HepG2 (cell line): ENCODE results near the gene LECT2. TPM values are rescaled to one million over a fixed set of nuclear protein-coding genes. Genes with fewer than 3 reads are reported as not detected.

ENCODE experiments used
- ATAC-seq: fragments of 200-7000 bp; cut with Tn5 transposase; 3 replicates; pipeline ENCODE4 v1.9.1; 2020; ENCODE audit warnings: mild to moderate bottlenecking, moderate library complexity
- BruUV-seq: library from RNA; stranded (reverse); fragments of 400-500 nt; replicated peaks from 2 replicates; lab custom pipeline; 2021; lab: Mats Ljungman, UMichigan
- CTCF ChIA-PET: fragments of 300-600 bp; formaldehyde crosslinking; extraction: SDS; loops from one replicate; lab custom pipeline; 2021; ENCODE audit warnings: low total read pairs, inconsistent platforms, low intra/inter-chr PET ratio; lab: Yijun Ruan, JAX
- POLR2A ChIA-PET: fragments of 350-600 bp; sonication (Branson Sonifier 250); formaldehyde crosslinking; loops from one replicate; lab custom pipeline; 2020; ENCODE audit warnings: antibody characterized with exemption, inconsistent platforms; lab: Yijun Ruan, JAX
- DNase-seq: peaks from one replicate; pipeline ENCODE4 v3.0.0-alpha.2; 2015; ENCODE audit warnings: low spot score
- FAIRE-seq: peaks from 3 replicates; lab custom pipeline; 2011; peaks lifted over from hg19 to GRCh38; lab: Jason Lieb, UNC
- H2AFZ ChIP-seq: one replicate; pipeline ENCODE4 v1.6.1; 2011; ENCODE audit warnings: low read length, inconsistent platforms
- H3K27ac ChIP-seq: fragments of 300-600 bp; 3 replicates; pipeline ENCODE4 v1.8.0; 2011; ENCODE audit warnings: mixed run types, mild to moderate bottlenecking, mixed read lengths, low read length, inconsistent platforms; ENCODE audit not compliant: insufficient read depth; ENCODE audit errors: extremely low read length
- H3K27me3 ChIP-seq, 2 experiments: fragments of 200-600 bp in 1 of 2; 2 replicates in 1 of 2; 3 replicates in 1 of 2; pipeline versions ENCODE4 v1.6.0 to v1.8.0; 2011; ENCODE audit warnings: low read length in 2 of 2, mild to moderate bottlenecking in 2 of 2, moderate library complexity in 2 of 2, inconsistent platforms in 1 of 2; ENCODE audit not compliant: insufficient read depth in 2 of 2, control insufficient read depth in 1 of 2
- H3K36me3 ChIP-seq, 2 experiments: fragments of 200-600 bp in 1 of 2; replicated peaks in 1 of 2; 2 replicates in 1 of 2; 3 replicates in 1 of 2; pipeline versions ENCODE4 v1.5.1 to v1.8.0; 2011; ENCODE audit warnings: low read length in 2 of 2, inconsistent platforms in 1 of 2; ENCODE audit not compliant: insufficient read depth in 2 of 2, control insufficient read depth in 1 of 2
- H3K4me1 ChIP-seq: 2 replicates; pipeline ENCODE4 v1.5.1; 2012; ENCODE audit warnings: low read length, inconsistent platforms; ENCODE audit not compliant: insufficient read depth
- H3K4me2 ChIP-seq: 2 replicates; pipeline ENCODE4 v1.6.0; 2011; ENCODE audit warnings: low read depth, low read length, inconsistent platforms
- H3K4me3 ChIP-seq, 3 experiments: fragments of 200-600 bp in 1 of 3; sonication (generic), shearing (Covaris generic) in 1 of 3; replicated peaks in 1 of 3; 2 replicates each; pipeline ENCODE4 v1.5.1; 2011 to 2016; ENCODE audit warnings: low read length in 3 of 3, inconsistent platforms in 2 of 3, low read depth in 2 of 3, mild to moderate bottlenecking in 2 of 3, control low read depth in 1 of 3, mixed read lengths in 1 of 3; ENCODE audit not compliant: insufficient read depth in 1 of 3
- H3K79me2 ChIP-seq: one replicate; pipeline ENCODE4 v1.6.1; 2011; ENCODE audit warnings: low read length, inconsistent platforms; ENCODE audit not compliant: insufficient read depth
- H3K9ac ChIP-seq: 2 replicates; pipeline ENCODE4 v1.6.0; 2011; ENCODE audit warnings: mild to moderate bottlenecking, low read depth, low read length, inconsistent platforms; ENCODE audit not compliant: insufficient read depth
- H3K9me3 ChIP-seq: 2 replicates; pipeline ENCODE4 v1.5.1; 2012; ENCODE audit warnings: mild to moderate bottlenecking, low read length
- H4K20me1 ChIP-seq: 2 replicates; pipeline ENCODE4 v1.6.0; 2011; ENCODE audit warnings: inconsistent platforms, mild to moderate bottlenecking, low read length, moderate library complexity; ENCODE audit not compliant: insufficient read depth
- FOXA1 ChIP-seq, 2 experiments: fragments of 450-650 bp in 1 of 2; sonication (generic) in 1 of 2; formaldehyde crosslinking in 1 of 2; IDR thresholded peaks; 2 replicates each; pipeline versions ENCODE4 v1.4.0 to v1.6.1; 2016 to 2020; ENCODE audit warnings: missing genetic modification reagents in 1 of 2
- NCOA1 ChIP-seq: sonication (generic); formaldehyde crosslinking; IDR thresholded peaks from 2 replicates; pipeline ENCODE4 v1.9.0; 2021; ENCODE audit warnings: missing genetic modification reagents
- NCOA2 ChIP-seq: sonication (generic); formaldehyde crosslinking; IDR thresholded peaks from 2 replicates; pipeline ENCODE4 v1.8.0; 2022; ENCODE audit warnings: inconsistent platforms
- NFKB2 ChIP-seq: sonication (generic); formaldehyde crosslinking; IDR thresholded peaks from 2 replicates; pipeline ENCODE4 v1.4.0; 2020; ENCODE audit warnings: missing genetic modification reagents, borderline replicate concordance
- SNAPC2 ChIP-seq: sonication (generic); formaldehyde crosslinking; IDR thresholded peaks from 2 replicates; pipeline ENCODE4 v1.8.1; 2022; ENCODE audit warnings: mild to moderate bottlenecking, missing genetic modification reagents
- ZNF33A ChIP-seq: sonication (generic); formaldehyde crosslinking; IDR thresholded peaks from 2 replicates; pipeline ENCODE4 v1.5.1; 2020; ENCODE audit warnings: missing genetic modification reagents, mild to moderate bottlenecking, moderate library complexity, borderline replicate concordance
- ZNF354B ChIP-seq: sonication (generic); formaldehyde crosslinking; IDR thresholded peaks from 2 replicates; pipeline ENCODE4 v1.8.0; 2022; ENCODE audit warnings: mild to moderate bottlenecking, missing genetic modification reagents
- ZNF557 ChIP-seq: sonication (generic); formaldehyde crosslinking; IDR thresholded peaks from 2 replicates; pipeline ENCODE4 v1.4.0; 2020; ENCODE audit warnings: missing genetic modification reagents
- ZNF768 ChIP-seq: sonication (generic); formaldehyde crosslinking; IDR thresholded peaks from 2 replicates; pipeline ENCODE4 v1.4.0; 2020; ENCODE audit warnings: missing genetic modification reagents
- WGBS: methylation state at CpG from one replicate; pipeline ENCODE4 v1.1.6; 2017; ENCODE audit warnings: low lambda C conversion rate; 5-methylcytosine and 5-hydroxymethylcytosine counted together
- in situ Hi-C: cut with HindIII; loops from 2 replicates; pipeline ENCODE4 v1.10.0; 2017; ENCODE audit warnings: low pct_unique_long_range_greater_than_20kb; ENCODE audit not compliant: extremely low pct_ligation_motif_present
- intact Hi-C: fragments of 100-400 bp; cut with micrococcal nuclease; formaldehyde crosslinking; loops from one replicate; pipeline ENCODE4 v1.10.0; 2022; ENCODE audit not compliant: unreplicated experiment
- polyA plus RNA-seq, 8 experiments: library from polyadenylated mRNA; depleted of rRNA in 3 of 8; stranded (reverse) in 7 of 8; unstranded in 1 of 8; fragments of >200 nt; fragmentation: Illumina TruSeq in 4 of 8; extraction: Trizol in 4 of 8; gene quantifications; 2 replicates each; pipeline versions ENCODE4 v1.2.1 to v1.2.3, GENCODE V29; 2011 to 2016; ENCODE audit warnings: low read depth in 4 of 8, missing spikeins in 1 of 8, mixed read lengths in 1 of 8; ENCODE audit not compliant: insufficient read depth in 1 of 8
- total RNA-seq, 5 experiments: library from RNA; depleted of rRNA; stranded (reverse); fragments of >200 nt; fragmentation: Illumina TruSeq; extraction: Trizol; gene quantifications; 2 replicates each; pipeline ENCODE4 v1.2.3, GENCODE V29; 2016; ENCODE audit warnings: low read depth in 1 of 5
- TF ChIP-seq, protein P1 (sequence below): sonication (generic); formaldehyde crosslinking; IDR thresholded peaks from 2 replicates; pipeline ENCODE4 v1.9.0; 2021; ENCODE audit warnings: missing genetic modification reagents, borderline replicate concordance
- TF ChIP-seq, protein P2 (sequence below): IDR thresholded peaks from 2 replicates; pipeline ENCODE4 v1.6.1; 2018; ENCODE audit warnings: missing genetic modification reagents, mild to moderate bottlenecking, missing compliant biosample characterization
- TF ChIP-seq, protein P3 (sequence below): sonication (generic); formaldehyde crosslinking; IDR thresholded peaks from 2 replicates; pipeline ENCODE4 v1.5.0; 2020; ENCODE audit warnings: mild to moderate bottlenecking, missing genetic modification reagents, borderline replicate concordance

LECT2 gene
- total and polyA plus RNA-seq, 2 of the 13 experiments (the other 11 are each of a cell fraction or from before 2014, with no cell fraction given) = not detected

DNA sequence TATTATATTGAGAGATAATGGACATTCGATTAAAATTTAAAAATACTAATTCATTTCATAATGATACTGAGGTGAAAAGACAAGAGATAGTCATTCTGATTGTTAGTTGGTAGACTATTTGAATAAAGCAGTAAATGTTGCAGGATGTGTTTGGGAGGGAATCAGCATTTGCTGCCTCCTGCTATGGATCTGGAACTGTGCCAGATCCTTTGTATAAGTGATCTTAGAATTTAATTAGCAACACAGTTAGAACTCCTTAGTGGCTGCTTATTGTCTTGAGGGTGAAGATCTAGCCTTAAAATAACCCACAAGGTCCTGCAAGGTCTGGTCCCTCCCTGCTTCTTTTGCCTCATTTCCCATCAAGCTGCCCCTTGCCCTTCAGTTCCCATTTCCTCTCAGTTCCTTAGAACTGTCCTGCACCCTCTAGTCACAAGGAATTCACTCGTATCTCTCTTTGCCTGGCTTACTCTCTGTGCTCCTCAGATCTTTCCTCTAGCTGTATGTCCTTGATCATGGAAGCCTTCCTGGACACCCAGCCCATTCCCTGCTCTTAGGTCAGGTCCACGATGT, 12.5 kb downstream of the LECT2 start:
- no peak overlapping the region for H3K4me2 ChIP-seq
- DNase-seq (no peak), FAIRE-seq (no peak), ATAC-seq (no peak)
- H3K27me3 ChIP-seq = no peaks in the 10 kb centered on the region
- TF ChIP-seq, protein P1, sequence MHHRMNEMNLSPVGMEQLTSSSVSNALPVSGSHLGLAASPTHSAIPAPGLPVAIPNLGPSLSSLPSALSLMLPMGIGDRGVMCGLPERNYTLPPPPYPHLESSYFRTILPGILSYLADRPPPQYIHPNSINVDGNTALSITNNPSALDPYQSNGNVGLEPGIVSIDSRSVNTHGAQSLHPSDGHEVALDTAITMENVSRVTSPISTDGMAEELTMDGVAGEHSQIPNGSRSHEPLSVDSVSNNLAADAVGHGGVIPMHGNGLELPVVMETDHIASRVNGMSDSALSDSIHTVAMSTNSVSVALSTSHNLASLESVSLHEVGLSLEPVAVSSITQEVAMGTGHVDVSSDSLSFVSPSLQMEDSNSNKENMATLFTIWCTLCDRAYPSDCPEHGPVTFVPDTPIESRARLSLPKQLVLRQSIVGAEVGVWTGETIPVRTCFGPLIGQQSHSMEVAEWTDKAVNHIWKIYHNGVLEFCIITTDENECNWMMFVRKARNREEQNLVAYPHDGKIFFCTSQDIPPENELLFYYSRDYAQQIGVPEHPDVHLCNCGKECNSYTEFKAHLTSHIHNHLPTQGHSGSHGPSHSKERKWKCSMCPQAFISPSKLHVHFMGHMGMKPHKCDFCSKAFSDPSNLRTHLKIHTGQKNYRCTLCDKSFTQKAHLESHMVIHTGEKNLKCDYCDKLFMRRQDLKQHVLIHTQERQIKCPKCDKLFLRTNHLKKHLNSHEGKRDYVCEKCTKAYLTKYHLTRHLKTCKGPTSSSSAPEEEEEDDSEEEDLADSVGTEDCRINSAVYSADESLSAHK (CRISPR knock-in tag) = no peak
- TF ChIP-seq NCOA2 (CRISPR knock-in tag) = no peak
- TF ChIP-seq, protein P2, sequence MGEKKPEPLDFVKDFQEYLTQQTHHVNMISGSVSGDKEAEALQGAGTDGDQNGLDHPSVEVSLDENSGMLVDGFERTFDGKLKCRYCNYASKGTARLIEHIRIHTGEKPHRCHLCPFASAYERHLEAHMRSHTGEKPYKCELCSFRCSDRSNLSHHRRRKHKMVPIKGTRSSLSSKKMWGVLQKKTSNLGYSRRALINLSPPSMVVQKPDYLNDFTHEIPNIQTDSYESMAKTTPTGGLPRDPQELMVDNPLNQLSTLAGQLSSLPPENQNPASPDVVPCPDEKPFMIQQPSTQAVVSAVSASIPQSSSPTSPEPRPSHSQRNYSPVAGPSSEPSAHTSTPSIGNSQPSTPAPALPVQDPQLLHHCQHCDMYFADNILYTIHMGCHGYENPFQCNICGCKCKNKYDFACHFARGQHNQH (CRISPR knock-in tag) = no peak
- TF ChIP-seq NFKB2 = no peak
- TF ChIP-seq ZNF354B = no peak
- no peak for TF ChIP-seq ZNF768 (CRISPR knock-in tag)
- TF ChIP-seq FOXA1 (IDR thresholded peaks at IDR 0.05) = no peak
- TF ChIP-seq FOXA1 (CRISPR knock-in tag; IDR thresholded peaks at IDR 0.05) = no peak
- TF ChIP-seq, protein P3, sequence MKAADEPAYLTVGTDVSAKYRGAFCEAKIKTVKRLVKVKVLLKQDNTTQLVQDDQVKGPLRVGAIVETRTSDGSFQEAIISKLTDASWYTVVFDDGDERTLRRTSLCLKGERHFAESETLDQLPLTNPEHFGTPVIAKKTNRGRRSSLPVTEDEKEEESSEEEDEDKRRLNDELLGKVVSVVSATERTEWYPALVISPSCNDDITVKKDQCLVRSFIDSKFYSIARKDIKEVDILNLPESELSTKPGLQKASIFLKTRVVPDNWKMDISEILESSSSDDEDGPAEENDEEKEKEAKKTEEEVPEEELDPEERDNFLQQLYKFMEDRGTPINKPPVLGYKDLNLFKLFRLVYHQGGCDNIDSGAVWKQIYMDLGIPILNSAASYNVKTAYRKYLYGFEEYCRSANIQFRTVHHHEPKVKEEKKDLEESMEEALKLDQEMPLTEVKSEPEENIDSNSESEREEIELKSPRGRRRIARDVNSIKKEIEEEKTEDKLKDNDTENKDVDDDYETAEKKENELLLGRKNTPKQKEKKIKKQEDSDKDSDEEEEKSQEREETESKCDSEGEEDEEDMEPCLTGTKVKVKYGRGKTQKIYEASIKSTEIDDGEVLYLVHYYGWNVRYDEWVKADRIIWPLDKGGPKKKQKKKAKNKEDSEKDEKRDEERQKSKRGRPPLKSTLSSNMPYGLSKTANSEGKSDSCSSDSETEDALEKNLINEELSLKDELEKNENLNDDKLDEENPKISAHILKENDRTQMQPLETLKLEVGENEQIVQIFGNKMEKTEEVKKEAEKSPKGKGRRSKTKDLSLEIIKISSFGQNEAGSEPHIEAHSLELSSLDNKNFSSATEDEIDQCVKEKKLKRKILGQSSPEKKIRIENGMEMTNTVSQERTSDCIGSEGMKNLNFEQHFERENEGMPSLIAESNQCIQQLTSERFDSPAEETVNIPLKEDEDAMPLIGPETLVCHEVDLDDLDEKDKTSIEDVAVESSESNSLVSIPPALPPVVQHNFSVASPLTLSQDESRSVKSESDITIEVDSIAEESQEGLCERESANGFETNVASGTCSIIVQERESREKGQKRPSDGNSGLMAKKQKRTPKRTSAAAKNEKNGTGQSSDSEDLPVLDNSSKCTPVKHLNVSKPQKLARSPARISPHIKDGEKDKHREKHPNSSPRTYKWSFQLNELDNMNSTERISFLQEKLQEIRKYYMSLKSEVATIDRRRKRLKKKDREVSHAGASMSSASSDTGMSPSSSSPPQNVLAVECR (CRISPR knock-in tag) = no peak
- no peak for TF ChIP-seq ZNF33A (CRISPR knock-in tag)
- no peak for TF ChIP-seq ZNF557 (CRISPR knock-in tag)
- no peak for TF ChIP-seq SNAPC2
- TF ChIP-seq NCOA1 (CRISPR knock-in tag) = no peak
- H3K4me1 ChIP-seq = peaks cover 13% of the 10 kb centered on the region
- BruUV-seq = no TSS peak
- POLR2A ChIA-PET = no interaction called here
- CTCF ChIA-PET = no interaction called here
- no peak overlapping the region for H3K27ac ChIP-seq
- in situ Hi-C loops (loop anchor here (5.0 kb wide), 1 partner anchor 120 kb away; no protein-coding TSS in a partner anchor), intact Hi-C loops (no loop called here)
- H4K20me1 ChIP-seq = no peaks in the 10 kb centered on the region
- no peak overlapping the region for H2AFZ ChIP-seq
- H3K4me3 ChIP-seq = no peak overlapping the region
- WGBS = 81% methylated on average over 3 of the region's 3 CpGs
- peaks cover 5 to 22% of the 10 kb centered on the region in 2 experiments; a peak in 3 of 5 replicates for H3K36me3 ChIP-seq
- no peak overlapping the region for H3K9ac ChIP-seq
- no peaks in the 10 kb centered on the region for H3K9me3 ChIP-seq
- H3K79me2 ChIP-seq = no peaks in the 10 kb centered on the region
